Stimulated activated CD4-positive, alpha-beta T cell treated with anti-CD3 and anti-CD28 coated beads, Interleukin-1b, Interleukin-23, amount 100 ng/mL, for 24 hours (primary cell): ENCODE measurements around the gene LAMA3.

Source experiments
- DNase-seq, 4 experiments: peaks; one replicate each; pipeline ENCODE4 v3.0.0-alpha.2; 2020; ENCODE audit warnings: low read depth in 4 of 4, low spot score in 1 of 4

LAMA3 gene

GRCh38 chr18:23689031-23689615, at the start of gene LAMA3:
TSS of gene LAMA3 (plus strand) at chr18:23689453. CDS start at chr18:23689684, 231 bp downstream.
- DNase-seq = peak in 1 of 4 experiments; percentile 11

- DNase-seq = no peak
These were observed 49.2 kb upstream of the LAMA3 start for GRCh38 chr18:23640052-23640451.

GRCh38 chr18:23641143-23641720, 48.0 kb upstream of the LAMA3 start:
- DNase-seq = no peak

GRCh38 chr18:23641937-23642666, 47.2 kb upstream of the LAMA3 start:
- DNase-seq = no peak

GRCh38 chr18:23643815-23644490, 45.3 kb upstream of the LAMA3 start:
- DNase-seq = no peak

- DNase-seq = no peak
These were observed 43.6 kb upstream of the LAMA3 start for GRCh38 chr18:23645568-23646175.

- DNase-seq = no peak
These were observed 43.0 kb upstream of the LAMA3 start for GRCh38 chr18:23646282-23646681.

GRCh38 chr18:23648456-23648855, 40.8 kb upstream of the LAMA3 start:
- DNase-seq = no peak

GRCh38 chr18:23648940-23649607, 40.2 kb upstream of the LAMA3 start:
- DNase-seq = no peak

GRCh38 chr18:23650968-23651927, 38.0 kb upstream of the LAMA3 start:
- DNase-seq = no peak

GRCh38 chr18:23652232-23652631, 37.0 kb upstream of the LAMA3 start:
- no peak for DNase-seq

- DNase-seq = no peak
These were observed 31.0 kb upstream of the LAMA3 start for GRCh38 chr18:23658285-23658684.

GRCh38 chr18:23661735-23662308, 27.4 kb upstream of the LAMA3 start:
- no peak for DNase-seq

- peak in 2 of 4 experiments; percentile 28 to 35 for DNase-seq
These were observed 26.7 kb upstream of the LAMA3 start, which contains the start of gene ANKRD29 for GRCh38 chr18:23662309-23663263. TSS of gene ANKRD29 (minus strand) at chr18:23662911. CDS start at chr18:23662730, 181 bp downstream.

GRCh38 chr18:23664674-23665073, 24.6 kb upstream of the LAMA3 start:
- no peak for DNase-seq

- DNase-seq = no peak
These were observed 22.1 kb upstream of the LAMA3 start for GRCh38 chr18:23667114-23667513.

- DNase-seq = no peak
These were observed 20.5 kb upstream of the LAMA3 start for GRCh38 chr18:23668731-23669130.

GRCh38 chr18:23669202-23669766, 20.0 kb upstream of the LAMA3 start:
- DNase-seq = no peak
